Mucosa of descending colon (tissue), 3 donors: Measurements from ENCODE around the gene ABCF2. TPM values are rescaled to one million over a fixed set of nuclear protein-coding genes. Genes with fewer than 3 reads are reported as not detected.

ENCODE experiments used
- ATAC-seq: fragments of 200-7000 bp; cut with Tn5 transposase; one replicate; pipeline ENCODE4 v1.9.1; 2020; ENCODE audit warnings: mild to moderate bottlenecking, moderate library complexity
- DNase-seq, 3 donors: peaks; one replicate each; pipeline ENCODE4 v3.0.0-alpha.2; 2020
- H3K36me3 ChIP-seq: fragments of 200-600 bp; one replicate; pipeline ENCODE4 v1.8.0; 2021; ENCODE audit warnings: low read depth, mild to moderate bottlenecking
- H3K4me1 ChIP-seq: fragments of 200-600 bp; one replicate; pipeline ENCODE4 v1.8.0; 2021; ENCODE audit warnings: low read depth, mild to moderate bottlenecking
- H3K4me3 ChIP-seq: fragments of 200-600 bp; one replicate; pipeline ENCODE4 v1.8.0; 2021; ENCODE audit warnings: mild to moderate bottlenecking
- H3K9me3 ChIP-seq: fragments of 200-600 bp; one replicate; pipeline ENCODE4 v1.8.0; 2021; ENCODE audit warnings: mild to moderate bottlenecking
- intact Hi-C, 2 donors: fragments of 100-400 bp; cut with DNase I in 1 of 2; cut with micrococcal nuclease in 1 of 2; formaldehyde crosslinking; loops; one replicate each; pipeline versions ENCODE4 v1.11.0 to v1.11.1; 2022; cut with DNase I, micrococcal nuclease
- total RNA-seq, 3 donors: library from RNA; stranded (reverse); fragmentation: NEBNext Ultra II Directional in 2 of 3; extraction: Animal tissue kit (Norgen Biotek cat#: 25700) in 2 of 3; gene quantifications; one replicate each; pipeline versions ENCODE4 v1.2.1 to v1.2.4, GENCODE V29; 2021 to 2023
- TF ChIP-seq, protein P1 (sequence below): fragments of 200-600 bp; IDR thresholded peaks from one replicate; pipeline ENCODE4 v1.8.0; 2022; ENCODE audit warnings: antibody characterized with exemption, mild to moderate bottlenecking
- donor health status: DM: no; HTN: no; CAD: no; lungs with moderate emphysema.
- donor health status: DM: no; HTN: no; CAD: no.
- donor health status: DM: no; HTN: yes; CAD: no.

The ABCF2 gene
- total RNA-seq, 3 donors from 2014 or later: 27.0 to 36.4 (median 28.4) TPM

GRCh38 chr7:151238924-151239836, 12.2 kb upstream of the ABCF2 start:
- Histone ChIP-seq H3K36me3 (no peaks in the 10 kb centered on the region), H3K4me3 (no peak overlapping the region), H3K4me1 (peaks cover 6% of the 10 kb centered on the region), H3K9me3 (no peaks in the 10 kb centered on the region)
- ATAC-seq: no peak
- TF ChIP-seq, protein P1, sequence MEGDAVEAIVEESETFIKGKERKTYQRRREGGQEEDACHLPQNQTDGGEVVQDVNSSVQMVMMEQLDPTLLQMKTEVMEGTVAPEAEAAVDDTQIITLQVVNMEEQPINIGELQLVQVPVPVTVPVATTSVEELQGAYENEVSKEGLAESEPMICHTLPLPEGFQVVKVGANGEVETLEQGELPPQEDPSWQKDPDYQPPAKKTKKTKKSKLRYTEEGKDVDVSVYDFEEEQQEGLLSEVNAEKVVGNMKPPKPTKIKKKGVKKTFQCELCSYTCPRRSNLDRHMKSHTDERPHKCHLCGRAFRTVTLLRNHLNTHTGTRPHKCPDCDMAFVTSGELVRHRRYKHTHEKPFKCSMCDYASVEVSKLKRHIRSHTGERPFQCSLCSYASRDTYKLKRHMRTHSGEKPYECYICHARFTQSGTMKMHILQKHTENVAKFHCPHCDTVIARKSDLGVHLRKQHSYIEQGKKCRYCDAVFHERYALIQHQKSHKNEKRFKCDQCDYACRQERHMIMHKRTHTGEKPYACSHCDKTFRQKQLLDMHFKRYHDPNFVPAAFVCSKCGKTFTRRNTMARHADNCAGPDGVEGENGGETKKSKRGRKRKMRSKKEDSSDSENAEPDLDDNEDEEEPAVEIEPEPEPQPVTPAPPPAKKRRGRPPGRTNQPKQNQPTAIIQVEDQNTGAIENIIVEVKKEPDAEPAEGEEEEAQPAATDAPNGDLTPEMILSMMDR: no peak
- no peak for DNase-seq
- intact Hi-C loops: no loop called here

GRCh38 chr7:151238190-151238810, 11.3 kb upstream of the ABCF2 start:
- H3K9me3 ChIP-seq: no peaks in the 10 kb centered on the region
- H3K36me3 ChIP-seq: no peaks in the 10 kb centered on the region
- TF ChIP-seq, protein P1: no peak
- peaks cover 10% of the 10 kb centered on the region for H3K4me1 ChIP-seq
- no peak for ATAC-seq
- no peak for DNase-seq
- intact Hi-C loops: no loop called here
- H3K4me3 ChIP-seq: no peak overlapping the region

- TF ChIP-seq, protein P1: no peak
- Histone ChIP-seq H3K9me3 (no peaks in the 10 kb centered on the region), H3K4me1 (peaks cover 12% of the 10 kb centered on the region), H3K4me3 (no peak overlapping the region), H3K36me3 (no peaks in the 10 kb centered on the region)
- DNase-seq (no peak), ATAC-seq (no peak)
- intact Hi-C loops: no loop called here
Measured at GRCh38 chr7:151237244-151238189, 10.5 kb upstream of the ABCF2 start.

DNA sequence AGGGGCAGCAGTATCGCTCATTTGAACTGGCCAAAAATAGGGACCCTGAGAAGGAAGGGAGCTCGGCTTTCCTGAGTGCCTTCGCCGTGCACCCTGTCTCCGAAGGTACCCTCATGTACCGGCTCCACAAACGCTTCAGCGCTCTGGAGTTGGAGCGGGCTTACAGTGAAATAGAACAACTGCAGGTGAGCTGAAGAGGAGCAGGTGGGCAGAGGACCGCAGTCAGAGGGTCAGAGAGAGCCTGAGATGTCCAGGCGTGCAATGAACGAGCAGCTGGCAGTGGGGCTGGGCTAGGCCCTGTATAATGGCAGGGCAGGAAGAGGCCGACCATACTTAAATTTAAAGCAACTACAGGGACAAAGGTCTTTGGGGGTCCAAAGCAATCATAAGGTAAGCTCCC, 9.4 kb upstream of the ABCF2 start:
- H3K4me1 ChIP-seq: peaks cover 17% of the 10 kb centered on the region
- no peak overlapping the region for H3K4me3 ChIP-seq
- no peaks in the 10 kb centered on the region for H3K36me3 ChIP-seq
- no peak for ATAC-seq
- DNase-seq: no peak
- intact Hi-C loops: no loop called here
- no peaks in the 10 kb centered on the region for H3K9me3 ChIP-seq
- TF ChIP-seq, protein P1: no peak

GRCh38 chr7:151235091-151235787, 8.2 kb upstream of the ABCF2 start:
- intact Hi-C loops: no loop called here
- ATAC-seq (no peak), DNase-seq (no peak)
- TF ChIP-seq, protein P1: no peak
- no peaks in the 10 kb centered on the region for H3K9me3 ChIP-seq
- no peak overlapping the region for H3K4me3 ChIP-seq
- no peaks in the 10 kb centered on the region for H3K36me3 ChIP-seq
- H3K4me1 ChIP-seq: peaks cover 17% of the 10 kb centered on the region
